ENCODE data around the gene KLK11. TPM values are rescaled to one million over a fixed set of nuclear protein-coding genes. Genes with fewer than 3 reads are reported as not detected.

The KLK11 gene
- total and polyA plus RNA-seq, 8 donors, result 6.7 to 28.9 (median 12.9) TPM

- no peak for DNase-seq
- 75 to 76% methylated on average over 7 of the region's 7 CpGs for WGBS, 2 donors
- no peak for TF ChIP-seq CTCF (IDR thresholded peaks at IDR 0.05)
- no peaks in the 10 kb centered on the region for H3K36me3 ChIP-seq
- H3K27ac ChIP-seq, result no peak overlapping the region
- no peaks in the 10 kb centered on the region for H3K27me3 ChIP-seq
- no peaks in the 10 kb centered on the region for H3K9me3 ChIP-seq
- peaks cover 0 to 10% (median 5%) of the 10 kb centered on the region in 3 donors for H3K4me1 ChIP-seq
- no peak overlapping the region for H3K4me3 ChIP-seq
- ATAC-seq, result no peak
- intact Hi-C loops (cut with DNase I), result no loop called here
- FAIRE-seq, result no peak
These were observed 40.2 kb upstream of the KLK11 start for GRCh38 chr19:51066393-51067186.

GRCh38 chr19:51065221-51065960 lies 39.0 kb upstream of the KLK11 start:
- Histone ChIP-seq H3K36me3 (no peaks in the 10 kb centered on the region), H3K9me3 (no peaks in the 10 kb centered on the region), H3K4me3 (peak overlapping the region in 2 of 4 donors; percentile 27 to 44), H3K27ac (no peak overlapping the region), H3K4me1 (peaks cover 0 to 5% (median 4%) of the 10 kb centered on the region in 3 donors), H3K27me3 (no peaks in the 10 kb centered on the region)
- ATAC-seq (peak; percentile 24 to 54 (median 37)), FAIRE-seq (no peak), DNase-seq (no peak)
- TF ChIP-seq CTCF (IDR thresholded peaks at IDR 0.05), result no peak
- 23 to 26% methylated on average over 21 to 25 of the region's 25 CpGs for WGBS, 2 donors
- intact Hi-C loops (cut with DNase I), result no loop called here

- no peaks in the 10 kb centered on the region for H3K27me3 ChIP-seq
- H3K36me3 ChIP-seq, result no peaks in the 10 kb centered on the region
- no peak for FAIRE-seq
- peaks cover 0 to 5% (median 4%) of the 10 kb centered on the region in 3 donors for H3K4me1 ChIP-seq
- intact Hi-C loops (cut with DNase I), result no loop called here
- TF ChIP-seq CTCF (IDR thresholded peaks at IDR 0.05), result no peak
- 16% methylated on average over 34 to 38 of the region's 38 CpGs for WGBS, 2 donors
- ATAC-seq, result peak; percentile 75 to 91 (median 84)
- no peak within 1 kb of the TSS for H3K27ac ChIP-seq
- peak; percentile 66 to 89 (median 76) for DNase-seq
- peak within 1 kb of the TSS in 2 of 4 donors; percentile 27 to 44 for H3K4me3 ChIP-seq
- no peaks in the 10 kb centered on the region for H3K9me3 ChIP-seq
These were observed 38.3 kb upstream of the KLK11 start, which contains the start of gene KLK13 for GRCh38 chr19:51064534-51065220. KLK13 (minus strand) TSS chr19:51065092; CDS start chr19:51065067, 25 bp downstream.

- no peak for TF ChIP-seq CTCF (IDR thresholded peaks at IDR 0.05)
- H3K4me3 ChIP-seq, result no peak overlapping the region
- H3K36me3 ChIP-seq, result no peaks in the 10 kb centered on the region
- ATAC-seq (peak in 3 of 4 donors; percentile 39 to 74 (median 51)), DNase-seq (peak in 1 of 6 donors; percentile 52), FAIRE-seq (no peak)
- no peak overlapping the region for H3K27ac ChIP-seq
- WGBS, 2 donors, result 34 to 37% methylated on average over 7 of the region's 7 CpGs
- intact Hi-C loops (cut with DNase I), result no loop called here
- peaks cover 0 to 5% (median 4%) of the 10 kb centered on the region in 3 donors for H3K4me1 ChIP-seq
- H3K27me3 ChIP-seq, result no peaks in the 10 kb centered on the region
- no peaks in the 10 kb centered on the region for H3K9me3 ChIP-seq
These were observed 37.2 kb upstream of the KLK11 start for GRCh38 chr19:51063664-51064063.
